ENCODE results near the gene OR10P1.

The OR10P1 gene

GRCh38 chr12:55651299-55651683, 14.6 kb downstream of the OR10P1 start:
- DNase-seq (ENCODE audit: low read depth, low spot score), result no peak

DNA sequence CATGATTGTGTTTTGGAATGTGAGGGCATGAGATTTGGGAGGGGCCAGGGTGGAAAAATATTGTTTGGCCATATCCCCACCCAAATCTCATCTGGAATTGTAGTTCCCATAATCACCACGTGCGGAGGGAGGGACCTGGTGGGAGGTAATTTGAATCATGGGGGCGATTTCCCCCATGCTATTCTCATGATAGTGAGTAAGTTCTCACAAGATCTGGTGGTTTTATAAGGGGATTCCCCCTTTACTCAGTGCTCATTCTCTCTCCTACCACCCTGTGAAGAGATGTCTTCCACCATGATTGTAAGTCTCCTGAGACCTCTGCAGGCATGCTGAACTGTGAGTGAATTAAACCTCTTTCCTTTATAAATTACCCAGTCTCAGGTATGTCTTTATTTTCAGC, 15.7 kb downstream of the OR10P1 start:
- DNase-seq (ENCODE audit: low read depth, low spot score), result no peak

DNA sequence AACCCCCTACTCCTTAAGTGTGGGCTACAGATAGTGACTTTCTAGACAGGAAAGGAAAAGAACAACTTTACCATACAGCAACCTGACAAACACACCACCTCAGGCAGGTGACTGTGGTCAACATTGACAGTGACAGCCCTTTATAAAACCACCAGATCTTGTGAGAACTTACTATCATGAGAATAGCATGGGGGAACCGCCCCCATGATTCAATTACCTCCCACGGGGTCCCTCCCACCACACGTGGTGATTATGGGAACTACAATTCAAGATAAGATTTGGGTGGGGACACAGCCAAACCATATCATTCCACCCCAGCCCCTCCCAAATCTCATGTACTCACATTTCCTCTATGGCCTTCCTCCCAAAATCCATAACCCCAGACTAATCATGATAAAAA, 16.3 kb downstream of the OR10P1 start:
- no peak for DNase-seq (ENCODE audit: low read depth, low spot score)

GRCh38 chr12:55654511-55655214, 18.0 kb downstream of the OR10P1 start:
- DNase-seq (ENCODE audit: low read depth, low spot score), result no peak

- no peak for DNase-seq (ENCODE audit: low read depth, low spot score)
Observed at GRCh38 chr12:55657212-55657611, 20.5 kb downstream of the OR10P1 start.

DNA sequence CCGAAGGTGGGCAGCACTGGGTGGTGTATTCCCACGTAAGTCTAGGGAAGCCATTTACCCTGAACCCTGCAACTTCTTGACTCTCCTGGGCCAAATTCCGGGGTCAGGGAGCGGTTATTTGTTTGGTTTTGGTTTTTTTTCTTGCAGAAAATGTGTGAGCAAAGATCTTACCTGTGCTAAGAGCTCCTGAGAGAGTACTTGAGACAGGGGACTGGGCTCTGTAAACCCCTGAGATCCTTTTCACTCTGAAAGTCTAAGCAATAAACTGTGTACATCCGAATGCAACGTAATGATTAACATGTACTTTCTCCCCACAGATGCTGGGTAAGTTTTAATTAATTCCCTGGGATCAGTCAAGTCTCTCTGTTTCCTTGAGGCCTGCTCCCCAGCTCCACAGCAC, 21.5 kb downstream of the OR10P1 start:
- DNase-seq (ENCODE audit: low read depth, low spot score), result no peak

DNA sequence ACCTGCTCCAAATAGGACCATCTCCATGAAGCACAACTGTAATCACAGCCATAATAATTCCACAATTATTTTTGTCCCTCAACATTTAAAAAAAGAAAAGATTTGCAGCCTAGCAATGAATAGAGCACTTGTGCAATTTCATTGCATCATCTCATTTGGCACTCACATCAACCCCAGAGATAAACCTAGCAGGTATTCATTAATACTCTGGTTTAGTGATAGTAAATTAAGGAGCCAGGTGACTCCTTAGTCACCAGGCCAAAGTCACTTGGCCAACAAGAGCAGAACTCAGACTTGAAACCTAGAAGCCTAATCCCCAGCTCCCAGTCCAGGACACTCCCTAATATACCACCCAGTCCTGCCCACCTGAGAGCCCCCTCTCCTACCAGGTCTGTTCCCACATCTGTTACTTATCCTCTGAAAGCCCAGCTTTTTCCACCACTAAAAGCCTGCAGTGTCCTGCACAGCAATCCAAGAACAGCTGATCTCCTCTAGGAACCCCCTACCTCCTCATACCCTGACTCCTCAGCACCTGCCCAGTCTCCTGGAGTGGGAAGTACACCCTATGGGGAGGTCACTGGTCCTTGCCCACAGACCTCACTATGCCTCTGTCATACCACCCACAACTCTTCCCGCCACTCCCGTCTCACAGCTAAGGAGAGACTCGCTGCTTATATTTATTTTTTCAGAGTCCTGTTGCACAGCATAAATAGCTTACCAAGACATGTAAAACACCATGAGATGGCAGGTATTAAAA, 22.1 kb downstream of the OR10P1 start:
- DNase-seq (ENCODE audit: low read depth, low spot score), result no peak

DNA sequence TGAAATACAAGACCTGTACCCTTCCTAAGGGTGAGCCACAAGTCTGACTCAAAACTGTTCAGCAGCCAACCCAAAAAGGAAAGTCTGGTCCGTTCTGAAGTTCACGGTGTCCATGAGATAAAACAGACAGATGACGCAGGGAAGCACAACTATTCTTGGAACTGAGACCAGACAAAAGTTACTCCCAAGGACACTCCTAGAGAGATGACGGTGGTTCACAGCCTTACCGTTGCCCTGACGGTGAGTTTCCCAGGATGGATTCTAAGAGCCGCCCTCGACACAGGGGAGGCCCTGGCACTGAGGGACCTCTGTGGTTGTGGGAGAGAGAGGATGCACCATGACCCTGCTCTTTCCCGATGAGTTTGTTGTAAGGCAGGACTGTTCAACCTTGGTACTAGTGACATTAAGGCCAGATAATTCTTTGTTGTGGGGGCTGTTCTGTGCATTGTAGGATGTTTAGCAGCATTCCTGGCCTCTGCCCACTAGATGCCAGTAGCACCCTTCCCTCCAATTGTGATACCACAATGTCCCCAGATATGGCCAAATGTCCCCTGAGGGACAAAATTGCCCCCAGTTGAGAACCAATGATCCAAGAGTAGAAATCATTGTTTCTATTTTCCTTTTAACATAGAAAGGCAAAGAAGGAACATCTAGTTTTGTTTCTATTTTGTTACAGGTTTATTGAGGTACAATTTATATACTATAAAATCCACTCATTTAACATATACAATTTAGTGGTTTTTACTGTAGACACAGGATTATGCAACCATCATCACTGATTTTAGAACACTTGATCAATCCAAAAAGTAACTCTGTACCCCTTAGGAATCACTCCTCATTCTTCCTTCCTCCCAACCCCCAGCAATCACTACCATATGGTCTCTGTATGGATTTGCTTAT, 23.0 kb downstream of the OR10P1 start:
- peak; percentile 30 for DNase-seq (ENCODE audit: low read depth, low spot score)

DNA sequence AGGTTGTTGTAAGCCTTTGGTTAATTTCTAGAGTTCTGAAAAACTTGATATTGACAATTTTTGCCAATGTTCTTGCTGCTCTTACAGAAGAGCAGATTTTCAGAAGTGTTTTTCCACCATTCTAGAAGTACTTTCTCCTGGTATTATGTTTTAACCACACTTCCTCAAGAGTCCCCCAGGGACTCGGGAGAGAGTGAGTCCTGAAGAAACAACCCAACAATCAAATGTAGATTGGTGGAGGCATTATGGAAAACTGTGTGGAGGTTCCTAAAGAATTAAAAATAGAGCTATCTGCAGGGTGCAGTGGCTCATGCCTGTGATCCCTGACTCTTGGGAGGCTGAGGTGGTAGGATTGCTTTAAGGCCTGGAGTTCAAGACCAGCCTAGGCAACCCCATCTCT, 26.7 kb downstream of the OR10P1 start:
- DNase-seq (ENCODE audit: low read depth, low spot score), result no peak

DNA sequence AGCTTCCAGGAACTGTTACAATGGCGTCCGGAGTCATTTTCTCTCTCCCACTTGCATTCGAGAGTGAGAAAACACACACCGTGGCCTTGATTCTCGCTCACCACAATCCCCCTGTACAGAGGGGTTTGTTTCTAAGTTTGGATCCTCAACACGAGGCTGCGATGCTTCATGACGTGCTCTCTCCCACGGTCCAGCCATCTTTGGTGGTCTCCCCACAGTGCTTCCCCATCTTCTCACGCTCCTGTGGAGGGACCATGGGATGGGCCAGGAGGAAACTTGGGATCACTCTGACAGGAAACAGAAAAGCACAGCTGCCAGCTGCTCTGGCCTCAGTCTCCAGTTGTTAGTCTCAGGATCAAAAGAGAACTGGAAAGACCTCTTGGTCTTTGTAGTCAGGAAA, 28.1 kb downstream of the OR10P1 start:
- no peak for DNase-seq (ENCODE audit: low read depth, low spot score)

- no peak for DNase-seq (ENCODE audit: low read depth, low spot score)
Observed at GRCh38 chr12:55666508-55666907, 29.8 kb downstream of the OR10P1 start.

GRCh38 chr12:55670276-55670675, 33.6 kb downstream of the OR10P1 start:
- no peak for DNase-seq (ENCODE audit: low read depth, low spot score)

GRCh38 chr12:55671746-55672145, 35.1 kb downstream of the OR10P1 start:
- no peak for DNase-seq (ENCODE audit: low read depth, low spot score)

DNA sequence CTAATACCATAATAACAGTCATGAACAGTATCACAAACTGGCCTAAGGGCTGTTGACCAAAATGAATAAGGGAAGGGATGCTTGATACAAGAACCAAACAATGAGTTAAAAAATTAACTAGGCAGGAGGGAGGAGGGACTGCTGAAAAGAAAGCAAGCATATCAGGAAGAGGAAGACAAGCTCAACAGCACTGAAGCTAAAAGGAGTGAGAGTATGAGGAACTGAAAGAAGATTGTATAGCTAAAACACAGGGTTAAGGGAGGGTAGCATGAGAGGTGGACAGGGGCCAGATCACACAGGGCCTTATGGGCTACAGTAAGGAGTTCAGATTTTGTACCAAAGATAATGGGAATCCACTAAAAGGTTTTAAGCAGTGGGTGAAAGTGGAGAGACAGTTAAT, 36.9 kb downstream of the OR10P1 start:
- no peak for DNase-seq (ENCODE audit: low read depth, low spot score)

DNA sequence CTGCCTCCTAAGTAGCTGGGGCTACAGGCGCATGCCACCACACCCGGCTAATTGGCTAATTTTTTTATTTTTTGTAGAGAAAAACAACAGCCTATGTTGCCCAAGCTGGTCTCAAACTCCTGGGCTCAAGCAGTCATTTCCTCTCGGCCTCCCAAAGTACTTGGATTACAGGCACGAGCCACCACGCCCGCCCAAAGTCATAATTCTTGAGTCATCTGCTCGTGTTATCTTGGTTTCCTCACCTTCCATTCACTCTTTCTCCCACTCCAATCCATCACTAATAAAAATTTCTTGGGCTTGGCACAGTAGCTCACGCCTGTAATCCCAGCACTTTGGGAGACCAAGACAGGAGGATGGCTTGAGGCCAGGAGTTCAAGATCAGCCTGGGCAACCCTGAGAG, 39.0 kb downstream of the OR10P1 start:
- no peak for DNase-seq (ENCODE audit: low read depth, low spot score)

DNA sequence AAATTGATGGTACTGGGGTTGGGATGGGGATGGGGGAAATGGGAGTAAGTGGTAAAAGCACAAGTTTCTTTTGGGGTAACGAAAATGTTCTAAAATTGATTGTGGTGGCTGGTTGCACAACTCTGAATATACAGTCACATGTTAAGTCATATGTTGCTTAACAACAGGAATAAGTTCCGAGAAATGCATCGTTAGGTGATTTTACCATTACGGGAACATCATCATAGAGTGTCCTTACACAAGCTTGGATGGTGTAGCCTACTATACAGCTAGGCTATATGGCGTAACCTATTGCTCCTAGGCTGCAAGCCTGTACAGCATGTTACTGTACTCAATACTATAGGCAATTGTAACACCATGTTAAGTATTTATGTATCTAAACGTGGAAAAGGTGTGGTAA, 40.0 kb downstream of the OR10P1 start:
- no peak for DNase-seq (ENCODE audit: low read depth, low spot score)

DNA sequence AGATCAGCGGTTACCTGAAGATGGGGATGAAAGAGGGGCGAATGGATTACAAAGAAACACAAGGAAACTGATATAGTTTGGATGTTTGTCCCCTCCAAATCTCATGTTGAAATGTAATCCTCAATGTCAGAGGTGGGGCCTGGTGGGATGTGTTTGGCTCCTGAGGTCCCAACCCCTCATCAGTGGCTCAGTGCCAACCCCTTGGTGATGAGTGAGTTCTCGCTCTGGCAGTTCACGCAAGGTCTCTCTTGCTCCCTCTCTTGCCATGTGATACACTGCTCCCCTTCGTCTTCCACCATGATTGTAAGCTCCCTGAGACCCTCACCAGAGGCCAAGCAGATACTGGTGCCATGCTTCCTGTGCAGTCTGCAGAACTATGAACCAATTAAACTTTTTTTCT, 43.0 kb downstream of the OR10P1 start:
- DNase-seq (ENCODE audit: low read depth, low spot score), result no peak

- DNase-seq (ENCODE audit: low read depth, low spot score), result peak; percentile 76
Observed at GRCh38 chr12:55681142-55682077, 44.7 kb downstream of the OR10P1 start.

GRCh38 chr12:55682087-55682796, 45.5 kb downstream of the OR10P1 start:
- DNase-seq (ENCODE audit: low read depth, low spot score), result no peak

DNA sequence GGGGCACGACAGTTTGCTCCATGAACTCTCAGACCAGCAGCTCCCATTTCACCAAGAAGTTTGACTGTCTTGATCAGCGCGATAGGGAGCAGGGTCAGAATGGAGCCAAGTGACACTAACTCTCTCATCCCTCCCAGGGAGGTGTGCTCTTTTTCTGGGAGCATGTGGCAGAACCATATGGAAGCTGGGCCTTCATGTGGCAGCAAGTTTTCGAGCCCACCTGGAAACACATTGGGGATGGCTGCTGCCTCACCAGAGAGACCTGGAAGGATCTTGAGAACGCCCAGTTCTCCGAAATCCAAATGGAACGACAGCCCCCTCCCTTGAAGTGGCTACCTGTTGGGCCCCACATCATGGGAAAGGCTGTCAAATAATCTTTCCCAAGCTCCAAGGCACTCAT, 47.0 kb downstream of the OR10P1 start:
- DNase-seq (ENCODE audit: low read depth, low spot score), result no peak

All from astrocyte of the hippocampus (primary cell).